Ecto neural progenitor cell (in vitro differentiated cells): Measurements from ENCODE around the gene TPX2.
A peak's percentile ranks its signal among the peaks of the same experiment; 100 is the strongest.

Experiments
- DNase-seq: peaks from one replicate; pipeline ENCODE4 v3.0.0-alpha.2; 2018; ENCODE audit warnings: low spot score

The TPX2 gene

DNA sequence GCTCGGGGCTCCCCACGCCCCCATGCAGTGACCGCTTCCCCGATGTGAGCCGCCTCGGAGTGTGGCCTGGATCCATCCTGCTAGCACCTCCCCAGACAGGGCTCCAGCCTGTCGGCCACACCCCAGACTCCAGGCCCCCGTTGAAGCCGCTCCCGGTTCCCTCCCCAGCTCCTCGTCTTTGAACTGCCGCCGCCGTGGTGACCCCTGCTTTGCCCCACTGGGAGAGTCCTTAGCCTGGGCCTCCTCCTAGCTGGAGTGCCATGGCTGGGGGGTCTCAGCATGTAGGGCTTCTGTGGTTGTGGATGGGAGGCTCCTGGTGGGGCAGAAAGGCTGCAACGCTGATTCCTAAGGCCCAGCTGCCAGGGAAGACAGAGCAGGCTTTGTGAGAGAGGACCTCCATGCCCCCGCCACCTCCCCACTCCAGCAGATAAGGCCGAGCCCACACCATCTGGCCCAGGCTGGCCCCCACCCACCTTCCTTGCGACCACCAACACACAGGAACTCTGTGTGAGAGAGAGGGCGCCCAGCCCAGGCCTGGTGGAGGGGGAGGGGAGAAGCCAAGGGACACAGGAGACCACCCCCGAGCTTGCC lies 94.9 kb downstream of the TPX2 start:
- DNase-seq, result peak; percentile 60

DNA sequence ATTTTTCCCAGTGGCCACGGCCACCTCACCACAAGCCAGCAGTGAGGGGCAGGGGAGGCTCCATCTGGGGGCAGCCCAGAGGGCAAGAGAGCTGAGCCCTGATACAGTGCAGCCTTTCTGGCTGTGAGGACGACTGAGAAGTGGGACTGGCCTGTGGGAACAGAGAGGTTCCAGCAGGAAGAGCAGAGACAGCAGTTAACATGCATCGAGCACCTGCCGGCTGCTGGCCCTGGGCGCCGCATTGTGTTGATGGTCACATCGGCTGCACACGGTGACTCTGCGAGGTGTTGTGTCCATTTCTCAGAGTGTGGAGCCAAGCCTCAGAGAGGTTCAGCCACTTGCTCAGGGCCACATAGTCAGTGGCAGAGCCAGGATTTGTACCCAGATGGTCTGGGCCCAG lies 96.5 kb downstream of the TPX2 start:
- DNase-seq, result no peak

DNA sequence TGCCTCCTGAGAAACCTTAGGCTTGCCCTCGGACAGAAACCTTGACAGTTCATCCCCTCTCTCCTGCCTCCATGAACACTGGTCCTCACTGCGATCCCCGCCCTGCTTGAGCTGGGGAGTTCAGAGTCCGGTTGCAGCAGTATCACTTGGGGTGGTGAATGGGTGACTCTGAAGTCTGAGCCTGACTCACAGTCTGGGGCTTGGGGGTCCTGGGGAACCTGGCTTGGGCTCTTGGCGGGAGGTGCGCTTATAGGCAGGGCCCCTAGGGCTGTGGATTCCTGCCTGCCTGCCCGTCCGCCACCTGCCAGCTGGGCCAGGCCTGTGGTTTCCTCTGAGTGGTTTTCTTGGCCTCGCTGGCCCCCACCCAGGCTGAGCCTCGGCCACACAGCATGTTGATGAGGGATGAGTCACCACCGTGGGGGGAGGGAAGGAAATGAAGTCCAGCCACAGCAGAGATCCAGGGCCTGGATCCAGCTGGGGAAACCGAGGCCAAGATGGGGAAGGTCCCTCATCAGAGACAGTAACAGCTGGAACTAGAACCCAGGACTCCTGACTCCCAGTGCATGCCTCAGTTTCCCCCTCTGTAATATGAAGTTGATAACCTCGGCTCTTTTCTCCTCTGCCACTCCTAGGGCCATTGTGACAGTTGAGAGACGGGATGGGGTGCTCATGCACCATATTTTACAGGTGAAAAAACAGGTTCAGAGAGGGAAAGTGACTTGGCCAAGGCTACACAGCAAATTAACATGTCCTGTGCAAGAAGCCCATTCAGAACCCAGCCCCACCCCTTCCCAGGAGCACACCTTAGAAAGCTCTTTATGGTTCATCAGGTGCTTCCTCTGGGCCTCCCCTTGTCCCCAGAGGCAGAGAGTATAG lies 97.1 kb downstream of the TPX2 start:
- no peak for DNase-seq

GRCh38 chr20:31836853-31837608 lies 97.9 kb downstream of the TPX2 start:
- no peak for DNase-seq

DNA sequence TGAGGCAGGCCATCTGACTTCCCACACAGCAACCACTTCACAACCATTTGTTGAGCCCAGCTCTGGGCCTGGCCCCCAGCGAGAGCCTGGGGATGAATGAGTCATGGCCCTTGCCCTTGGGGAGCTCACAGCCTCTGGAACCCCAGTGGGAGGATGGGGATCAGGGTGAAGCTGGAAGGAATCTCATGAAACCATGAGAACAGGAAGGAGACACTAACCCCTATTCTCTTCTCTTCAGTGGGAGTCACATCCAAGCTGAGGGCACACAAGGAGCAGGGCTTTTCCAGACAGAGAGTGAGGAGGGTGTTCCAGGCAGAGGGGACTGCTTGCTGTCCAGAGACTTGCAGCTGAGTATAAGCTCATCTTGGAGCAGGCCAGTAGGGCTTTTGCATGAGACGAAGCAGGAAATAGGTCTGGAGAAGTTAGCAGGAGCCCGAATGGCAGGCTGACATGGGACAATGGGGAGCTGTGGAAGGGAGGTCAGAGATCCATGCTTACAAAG lies 98.9 kb downstream of the TPX2 start:
- no peak for DNase-seq

DNA sequence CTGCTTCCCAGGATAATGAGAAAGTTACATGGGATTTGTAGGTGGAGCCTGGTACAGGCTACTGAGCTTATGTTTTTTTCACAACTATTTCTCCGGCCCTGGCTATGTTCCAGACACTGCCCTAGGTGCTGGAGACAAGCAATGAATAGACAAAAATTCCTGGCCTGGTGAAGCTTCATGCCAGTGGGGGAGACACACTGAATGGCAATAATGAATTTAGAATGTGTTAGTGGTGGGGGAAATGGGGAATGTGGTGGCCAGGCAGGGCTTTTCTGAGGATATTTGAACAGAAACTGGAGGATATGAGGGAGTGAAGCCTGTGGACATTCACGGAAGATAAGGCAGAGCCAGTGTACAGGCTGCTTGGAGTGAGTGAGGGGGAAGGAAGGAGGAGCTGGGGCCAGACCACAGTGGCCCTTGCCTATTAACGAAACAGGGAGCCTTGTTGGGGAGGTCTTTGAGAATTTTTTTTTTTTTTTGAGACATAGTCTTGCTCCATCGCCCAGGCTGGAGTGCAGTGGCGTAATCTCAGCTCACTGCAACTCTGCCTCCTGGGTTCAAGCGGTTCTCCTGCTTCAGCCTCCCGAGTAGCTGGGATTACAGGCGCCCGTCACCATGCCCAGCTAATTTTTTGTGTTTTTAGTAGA lies 99.7 kb downstream of the TPX2 start:
- DNase-seq, result no peak

GRCh38 chr20:31839782-31840487 lies 100.8 kb downstream of the TPX2 start:
- no peak for DNase-seq

DNA sequence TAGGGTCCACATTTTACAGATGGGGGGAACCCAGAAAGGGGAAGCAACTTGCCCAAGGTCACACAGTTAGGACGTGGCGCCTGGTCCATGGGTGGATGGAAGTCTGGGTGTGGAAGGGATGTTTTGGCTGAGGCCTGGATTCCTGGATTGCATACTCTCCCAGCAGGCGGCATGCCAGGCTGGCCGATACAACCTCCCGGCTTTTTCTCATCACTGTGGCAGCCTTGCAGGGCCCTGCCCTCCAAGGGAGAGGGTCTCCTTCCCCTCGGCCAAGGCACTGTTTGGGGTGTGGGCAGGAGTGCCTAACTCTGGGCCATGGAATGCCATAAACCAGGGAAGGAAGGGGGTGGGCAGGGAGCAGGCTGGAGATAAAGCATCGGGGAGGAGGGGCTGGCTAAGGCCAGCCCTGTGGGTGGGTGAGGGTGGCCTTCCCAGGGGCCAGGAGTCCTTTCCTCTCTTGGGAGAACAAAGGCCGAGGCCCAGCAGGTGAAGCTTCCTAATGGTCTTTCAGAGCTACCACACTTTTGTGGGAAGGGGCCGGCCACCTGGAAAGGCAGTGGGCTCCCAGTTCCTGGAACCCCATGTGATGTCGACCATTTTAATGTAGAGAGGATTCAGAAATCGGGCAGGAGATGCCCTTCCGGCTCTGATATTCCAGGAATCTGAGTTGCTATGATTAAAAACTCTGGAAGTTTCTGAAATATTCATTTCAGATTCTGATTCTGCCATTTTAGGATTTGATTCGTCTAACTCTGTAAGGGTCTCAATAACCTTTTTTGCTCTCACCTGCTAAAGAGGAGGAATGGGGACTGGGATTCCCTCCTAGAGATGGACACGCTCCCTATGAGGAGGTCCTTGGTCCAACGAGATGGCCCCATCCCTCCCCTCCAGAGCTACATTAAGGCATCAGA lies 102.1 kb downstream of the TPX2 start:
- no peak for DNase-seq

DNA sequence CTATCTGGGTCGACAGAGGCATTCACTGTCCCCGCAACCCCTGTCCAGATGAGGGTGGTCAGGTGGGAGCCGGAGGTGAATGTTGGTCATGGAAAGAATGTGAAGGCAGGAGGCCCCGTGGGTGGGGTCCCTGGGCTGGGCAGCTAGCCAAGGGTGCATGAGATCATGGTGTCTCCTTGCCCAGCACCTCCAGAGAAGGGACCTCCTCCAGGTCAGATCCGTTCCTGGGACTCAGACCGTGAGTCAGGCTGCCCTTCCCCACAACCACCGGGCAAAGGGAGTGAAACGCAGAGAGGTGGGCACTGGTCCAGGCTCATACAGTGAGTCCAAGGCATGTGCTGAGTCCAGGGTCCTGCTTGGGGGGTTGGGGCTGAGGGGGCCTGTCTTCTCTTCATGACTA lies 102.8 kb downstream of the TPX2 start:
- no peak for DNase-seq

- DNase-seq, result no peak
Observed at GRCh38 chr20:31842471-31843157, 103.5 kb downstream of the TPX2 start.

GRCh38 chr20:31843288-31843687 lies 104.2 kb downstream of the TPX2 start:
- no peak for DNase-seq

DNA sequence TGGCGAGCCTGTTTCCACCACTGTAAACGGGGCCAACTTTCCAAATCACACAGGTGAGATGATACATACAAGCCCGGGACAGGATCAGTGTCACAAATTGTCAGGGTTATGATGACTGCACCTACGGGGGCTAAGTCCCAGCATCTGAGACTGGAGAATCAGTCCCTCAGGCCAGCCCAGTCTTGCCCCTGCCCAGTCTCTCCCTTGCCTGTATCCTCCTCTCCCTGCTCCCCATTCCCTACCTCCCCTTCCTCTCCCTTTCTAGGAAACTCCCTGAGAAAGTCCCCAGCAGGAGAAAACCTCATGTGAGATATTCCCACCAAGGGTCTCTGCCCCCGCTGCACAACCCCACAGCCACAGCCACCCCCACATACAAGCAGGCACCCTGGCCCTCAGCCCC lies 104.8 kb downstream of the TPX2 start:
- no peak for DNase-seq

GRCh38 chr20:31844737-31845299 lies 105.7 kb downstream of the TPX2 start:
- no peak for DNase-seq

GRCh38 chr20:31845300-31845863 lies 106.3 kb downstream of the TPX2 start, which contains the start of gene FOXS1:
TSS of gene FOXS1 (minus strand) at chr20:31845604. CDS start at chr20:31845542, 62 bp downstream.
- peak; percentile 84 for DNase-seq

- DNase-seq, result no peak
Observed at GRCh38 chr20:31846793-31847138, 107.7 kb downstream of the TPX2 start.

- no peak for DNase-seq
Observed at GRCh38 chr20:31848088-31848999, 109.3 kb downstream of the TPX2 start.

DNA sequence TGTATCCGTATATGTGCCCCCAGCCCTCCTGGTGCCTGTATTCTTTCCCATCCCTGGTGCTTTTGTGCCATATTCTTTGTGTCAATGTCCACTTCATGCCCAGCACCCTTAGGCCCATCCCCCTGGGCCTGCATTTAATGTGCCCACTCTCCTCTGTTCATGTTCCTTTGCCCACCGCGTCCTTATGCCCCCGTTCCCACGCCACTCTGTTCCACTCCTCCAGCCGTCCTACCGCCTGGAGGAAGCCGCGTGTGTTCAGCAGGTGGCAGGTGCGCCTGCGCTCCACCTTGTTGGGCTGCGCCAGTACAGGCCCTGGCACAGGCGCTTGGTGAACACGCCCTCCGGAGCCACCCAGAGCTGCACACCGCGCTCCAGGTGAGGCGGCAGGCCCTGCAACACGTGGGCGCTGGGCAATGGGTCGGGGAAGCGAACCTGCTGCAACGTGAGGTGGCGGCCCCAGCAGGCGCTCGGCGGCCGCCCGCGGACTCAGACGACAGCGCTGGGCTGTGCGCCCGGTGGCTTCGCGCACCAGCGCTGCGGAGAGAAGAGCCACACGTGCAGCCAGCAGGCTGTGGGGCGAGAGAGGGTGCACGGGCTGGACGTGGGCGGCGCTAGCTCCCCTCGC lies 110.3 kb downstream of the TPX2 start:
- DNase-seq, result no peak
